Measurements from ENCODE around the gene SLC16A8.
"Not testable (repeated sequence)": the region's sequence is repeated elsewhere in the genome, so short reads cannot be mapped to it uniquely, and the experiment has no call there.

SLC16A8 gene

DNA sequence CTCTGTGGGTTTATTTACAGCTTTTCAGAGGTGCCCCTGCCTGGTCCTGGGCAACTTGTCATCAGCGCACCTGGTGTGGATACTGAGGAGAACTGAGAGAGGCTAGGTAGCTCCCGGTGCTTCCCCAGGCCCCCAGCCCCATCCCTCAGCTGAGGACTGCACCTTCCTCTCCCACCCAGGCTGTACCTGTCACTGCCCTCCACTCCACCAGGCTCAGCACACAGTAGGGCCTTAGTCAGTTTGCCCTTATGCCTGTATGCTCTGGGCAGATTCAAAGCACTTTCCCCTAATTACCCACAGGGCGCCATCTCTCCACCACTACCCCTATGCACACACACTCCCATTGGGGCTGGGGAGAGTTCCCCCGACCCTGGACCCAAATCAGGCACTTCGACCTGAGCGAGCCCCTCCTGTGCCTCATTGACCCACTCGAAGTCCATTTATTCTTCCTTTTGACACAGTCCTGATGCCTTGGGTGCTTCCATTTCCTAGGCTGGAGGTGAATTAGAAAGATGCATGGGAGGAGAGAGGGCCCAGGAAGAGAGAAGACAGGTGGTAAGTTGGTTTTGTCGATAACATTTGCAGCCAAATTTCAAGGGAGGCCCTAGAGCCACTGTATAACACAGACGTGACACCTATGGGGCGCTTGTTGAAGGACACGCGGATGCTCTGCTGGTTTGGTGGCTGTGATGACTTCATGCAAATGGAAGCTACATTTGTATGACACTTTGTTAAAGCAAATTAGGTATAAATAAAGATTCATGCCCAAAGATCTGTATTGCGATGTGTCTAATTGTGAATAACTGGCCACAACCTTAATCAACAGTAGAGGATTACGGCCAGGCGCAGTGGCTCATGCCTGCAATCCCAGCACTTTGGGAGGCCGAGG is 40.6 kb downstream of the SLC16A8 start:
- no peak for DNase-seq (ENCODE audit: low read depth in 3 of 3)

DNA sequence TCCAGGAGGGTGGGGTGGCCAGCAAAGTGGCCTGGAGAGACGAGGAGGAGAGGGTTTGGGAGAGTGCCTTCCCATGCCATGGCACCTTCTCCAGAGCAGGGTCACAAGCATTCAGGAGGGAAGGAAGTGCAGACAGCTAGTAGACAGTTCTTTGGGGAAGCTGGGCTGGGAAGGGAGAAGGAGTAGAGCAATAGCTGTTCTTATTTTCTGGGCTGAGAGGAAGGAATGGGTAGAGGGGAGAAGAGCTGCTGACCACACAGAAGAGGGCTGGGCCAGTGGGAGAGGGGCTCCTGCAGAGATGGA is 41.5 kb downstream of the SLC16A8 start:
- no peak for DNase-seq (ENCODE audit: low read depth in 3 of 3)

DNA sequence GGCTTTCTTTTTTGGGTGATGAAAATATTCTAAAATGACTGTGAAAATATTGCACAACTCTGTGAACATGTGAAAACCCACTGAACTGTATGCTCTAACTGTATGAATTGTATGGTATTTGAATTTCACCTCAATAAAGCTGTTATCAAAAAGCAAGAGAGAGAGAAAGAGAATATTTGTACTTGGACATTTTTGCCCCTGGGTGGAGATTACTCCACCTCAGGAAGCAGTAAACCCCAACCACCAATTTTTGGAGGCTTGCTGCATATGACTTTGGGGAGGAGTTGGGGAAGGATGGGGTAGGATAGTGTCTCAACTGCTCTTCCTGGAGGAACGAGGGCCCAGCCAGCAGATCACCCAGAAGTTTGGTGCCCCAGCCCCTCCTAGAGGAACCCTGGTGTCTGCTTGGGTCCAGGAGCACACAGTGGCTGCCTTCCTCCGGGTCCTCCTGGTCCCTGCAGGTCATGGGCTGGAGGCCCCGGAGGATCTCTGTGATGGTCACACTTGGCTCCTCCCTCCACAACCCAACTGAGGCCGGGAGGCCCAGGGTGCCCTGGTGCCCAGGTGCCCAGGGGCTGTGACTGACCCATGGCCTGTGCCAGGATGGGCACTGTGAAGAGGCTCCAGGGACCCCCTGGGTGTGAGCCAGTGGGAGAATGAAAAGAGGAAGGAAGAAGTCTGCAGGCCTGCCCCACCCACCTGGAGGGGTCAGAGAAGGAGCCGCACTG is 42.1 kb downstream of the SLC16A8 start:
- DNase-seq (ENCODE audit: low read depth in 3 of 3), result no peak

DNA sequence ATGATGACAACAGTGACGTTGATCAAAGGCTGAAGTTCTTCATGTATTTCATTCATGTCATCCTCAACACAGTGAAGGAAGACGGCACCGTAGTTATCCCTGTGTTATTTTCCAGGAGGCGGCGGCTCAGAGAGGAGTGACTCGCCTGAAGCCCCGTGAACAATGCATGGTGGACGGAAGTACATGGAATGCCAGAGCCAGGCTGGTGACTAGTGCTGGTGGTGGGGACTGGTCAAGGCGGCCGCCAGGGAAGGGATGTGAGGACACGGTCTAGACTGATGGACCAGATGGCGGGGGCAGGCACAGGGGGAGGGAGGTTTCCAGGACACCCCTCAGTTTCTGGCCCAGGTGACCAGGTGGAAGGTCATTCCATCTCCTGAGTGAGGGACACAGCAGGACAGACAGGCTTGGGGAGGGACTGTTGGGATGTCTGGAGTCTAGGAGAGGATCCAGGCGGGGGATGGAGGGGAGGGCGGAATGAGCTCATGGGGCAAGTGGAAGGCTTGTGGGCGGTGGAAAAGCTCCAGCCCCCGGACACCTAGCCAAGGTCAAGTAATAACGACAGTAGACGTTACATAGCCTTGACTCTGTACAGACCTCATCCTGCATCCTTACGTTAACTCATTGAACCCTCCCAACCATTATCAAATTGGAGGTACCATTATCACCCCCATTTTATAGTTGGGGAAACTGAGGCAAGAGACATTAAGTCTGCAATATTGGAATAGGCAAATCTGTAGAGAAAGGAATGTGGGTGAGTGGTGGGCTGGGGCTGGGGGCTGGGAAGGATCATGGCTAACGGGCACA is 42.8 kb downstream of the SLC16A8 start:
- DNase-seq (ENCODE audit: low read depth in 3 of 3), result no peak

DNA sequence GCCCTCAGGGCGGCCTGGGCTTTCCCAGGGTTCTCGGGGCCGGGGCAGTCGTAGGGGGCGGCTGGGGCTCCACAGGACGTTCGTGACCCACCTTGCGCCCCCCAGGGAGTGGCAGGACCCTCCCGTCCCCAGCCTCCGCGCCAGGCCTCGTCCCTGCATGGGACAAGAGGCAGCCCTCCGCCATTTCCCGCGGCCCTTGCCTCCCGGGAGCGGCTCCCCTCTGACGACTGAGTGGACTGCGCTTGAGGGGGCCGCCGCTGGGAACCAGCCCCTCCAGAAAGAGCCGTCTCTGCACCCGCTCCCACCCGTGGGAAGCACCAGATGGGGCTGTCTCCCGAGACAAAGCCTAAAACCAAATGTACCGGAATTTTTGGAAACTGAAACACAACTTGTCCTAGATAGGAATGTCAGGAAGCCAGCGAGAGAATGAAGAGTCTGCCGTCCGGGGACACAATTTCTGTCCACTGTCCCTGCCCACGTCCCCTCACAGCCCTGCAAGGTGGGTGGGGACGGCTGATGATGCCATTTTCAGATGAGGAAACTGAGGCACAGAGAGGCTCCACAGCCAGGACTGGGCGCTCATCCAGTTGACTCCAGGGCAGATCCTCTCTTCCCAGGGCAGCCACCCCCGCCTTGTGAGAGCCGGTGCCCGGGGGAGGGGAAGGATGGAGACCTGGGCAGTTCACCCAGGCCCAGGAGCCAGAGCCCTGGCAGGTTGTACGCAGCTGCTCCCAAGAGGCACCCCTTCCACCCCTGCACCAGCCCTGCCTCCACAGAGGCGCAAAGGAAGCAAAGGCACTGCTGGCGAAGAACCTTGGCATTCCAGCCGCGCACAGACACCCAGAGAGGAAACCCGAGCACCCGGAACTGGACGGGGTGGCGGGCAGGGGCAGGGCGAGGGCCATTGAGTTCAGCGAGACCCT is 44.8 kb downstream of the SLC16A8 start:
- DNase-seq (ENCODE audit: low read depth in 3 of 3), result no peak

DNA sequence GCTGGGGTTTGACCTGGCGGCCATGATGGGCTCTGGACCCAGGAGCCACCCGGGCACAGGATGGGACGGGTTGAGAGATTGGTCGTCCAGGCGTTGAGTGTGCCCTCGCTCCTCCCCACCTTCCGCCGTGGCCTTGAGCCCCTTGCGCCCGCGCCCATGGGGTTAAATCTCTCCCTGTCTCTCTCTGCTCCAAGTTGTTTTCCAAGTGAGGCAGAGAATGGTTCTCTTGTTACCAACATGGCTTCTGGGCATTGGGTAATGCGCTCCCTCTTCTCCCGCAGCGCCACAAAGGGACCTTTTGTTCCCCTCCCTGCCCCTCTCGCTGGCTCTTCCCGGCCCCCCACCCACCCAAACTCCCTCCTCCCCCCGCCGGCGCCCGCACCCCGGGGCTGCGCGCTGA is 45.6 kb downstream of the SLC16A8 start:
- DNase-seq (ENCODE audit: low read depth in 3 of 3), result no peak

DNA sequence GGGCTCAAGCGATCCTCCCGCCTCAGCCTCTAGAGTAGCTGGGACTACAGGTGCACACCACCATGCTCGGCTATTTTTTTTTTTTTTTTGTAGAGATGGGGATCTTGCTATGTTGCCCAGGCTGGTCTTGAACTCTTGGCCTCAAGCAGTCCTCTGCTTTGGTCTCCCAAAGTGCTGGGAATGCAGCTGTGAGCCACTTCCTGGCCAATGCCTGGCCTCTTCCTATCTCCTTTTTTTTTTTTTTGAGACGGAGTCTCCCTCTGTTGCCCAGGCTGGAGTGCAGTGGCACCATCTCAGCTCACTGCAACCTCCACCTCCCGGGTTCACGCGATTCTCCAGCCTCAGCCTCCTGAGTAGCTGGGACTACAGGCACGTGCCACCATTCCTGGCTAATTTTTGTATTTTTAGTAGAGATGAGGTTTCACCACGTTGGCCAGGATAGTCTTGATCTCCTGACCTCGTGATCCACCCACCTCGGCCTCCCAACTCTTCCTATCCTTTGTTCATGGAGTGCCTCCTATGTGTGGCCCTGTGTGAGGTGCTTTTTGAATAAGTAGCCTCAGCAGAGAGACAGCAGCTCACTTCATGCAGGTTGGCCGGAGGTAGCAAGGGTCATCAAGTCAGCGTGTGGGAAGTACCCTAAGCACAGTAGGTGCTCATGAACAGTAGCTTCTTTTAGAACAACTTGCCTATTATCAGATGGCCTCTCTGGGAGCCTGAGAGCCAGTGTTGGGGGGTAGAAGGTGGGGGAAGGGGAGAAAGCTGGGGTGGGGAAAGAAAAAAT is 46.4 kb downstream of the SLC16A8 start:
- not testable (repeated sequence) for DNase-seq (ENCODE audit: low read depth in 3 of 3)

DNA sequence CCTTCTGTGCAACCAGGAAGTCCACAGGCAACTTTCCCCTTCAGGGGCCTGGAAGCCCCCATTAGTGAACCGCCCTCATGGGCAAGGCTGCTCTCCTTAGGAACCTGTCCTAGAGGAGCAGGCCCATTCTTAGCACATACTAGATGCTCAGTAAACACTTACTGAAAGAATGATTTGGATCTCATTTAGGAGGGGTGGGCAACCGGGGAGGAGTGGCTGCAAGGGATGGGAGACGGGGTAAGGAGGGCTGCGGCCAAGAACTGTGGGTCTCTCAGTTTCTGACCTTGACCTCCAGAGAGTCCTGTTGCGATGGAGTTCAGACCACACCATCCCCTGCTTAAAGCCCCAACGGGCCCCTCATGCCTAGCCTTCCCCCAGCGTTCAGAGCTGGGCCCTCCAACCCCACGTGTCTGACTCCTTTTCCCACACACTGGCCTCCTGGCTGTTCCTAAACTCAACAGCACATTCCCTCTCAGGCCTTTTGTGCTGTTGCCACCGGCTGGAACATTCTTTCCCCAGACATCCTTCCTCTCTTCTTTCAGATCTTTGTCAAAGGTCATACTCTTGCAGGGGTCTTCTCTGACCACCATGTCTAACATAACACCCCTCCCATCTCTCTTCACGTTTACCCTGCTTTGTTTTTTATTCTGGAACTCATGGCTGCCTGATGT is 47.5 kb downstream of the SLC16A8 start:
- DNase-seq (ENCODE audit: low read depth in 3 of 3), result no peak

DNA sequence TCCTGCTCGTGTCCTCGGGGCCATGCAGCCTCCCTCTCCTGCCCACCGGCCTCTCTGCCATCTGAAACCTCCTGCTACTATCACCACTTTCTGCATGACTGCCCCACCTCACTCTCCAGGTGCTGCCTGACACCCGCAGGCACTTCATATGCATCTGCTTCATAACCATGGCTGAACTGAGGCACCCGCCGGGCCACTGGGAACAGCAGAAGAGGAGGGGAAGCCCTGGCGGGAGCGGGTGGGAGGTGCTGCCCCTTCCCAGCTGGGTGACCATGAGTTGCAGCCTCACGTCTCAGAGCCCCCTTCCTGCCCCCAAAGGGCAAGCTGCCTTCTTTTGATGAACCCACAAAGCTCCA is 48.5 kb downstream of the SLC16A8 start:
- DNase-seq (ENCODE audit: low read depth in 3 of 3), result no peak

DNA sequence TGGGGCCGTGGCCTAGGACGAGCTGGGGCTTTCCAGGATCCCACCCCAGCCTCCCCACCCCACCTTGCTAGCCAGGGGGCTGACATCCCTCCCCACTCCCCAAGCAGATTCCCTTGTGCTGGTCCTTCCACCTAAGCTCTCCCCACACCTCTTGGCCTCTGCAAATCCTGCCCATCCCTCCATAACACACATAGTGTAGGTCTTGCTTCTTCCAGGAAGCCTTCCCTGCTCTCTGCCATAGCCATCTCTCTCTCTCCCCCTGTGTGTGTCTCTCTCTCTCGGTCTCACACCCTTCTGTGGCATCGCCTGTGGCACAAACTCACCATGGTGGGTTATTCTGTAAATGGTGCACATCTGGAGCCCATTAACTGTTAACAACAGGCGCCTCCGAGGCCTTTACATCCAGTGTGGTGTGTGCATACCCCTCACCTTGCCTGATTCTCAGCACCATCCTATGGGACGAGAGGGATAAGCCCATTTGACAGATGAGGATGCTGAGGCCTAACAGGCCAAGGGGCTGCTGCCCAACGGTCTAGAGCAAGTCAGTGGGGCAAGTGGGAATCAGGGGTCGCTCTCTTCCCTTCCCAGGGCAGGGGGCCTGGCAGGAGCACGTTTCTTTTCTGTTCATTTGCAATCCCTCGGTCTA is 49.0 kb downstream of the SLC16A8 start:
- DNase-seq (ENCODE audit: low read depth in 3 of 3), result no peak

DNA sequence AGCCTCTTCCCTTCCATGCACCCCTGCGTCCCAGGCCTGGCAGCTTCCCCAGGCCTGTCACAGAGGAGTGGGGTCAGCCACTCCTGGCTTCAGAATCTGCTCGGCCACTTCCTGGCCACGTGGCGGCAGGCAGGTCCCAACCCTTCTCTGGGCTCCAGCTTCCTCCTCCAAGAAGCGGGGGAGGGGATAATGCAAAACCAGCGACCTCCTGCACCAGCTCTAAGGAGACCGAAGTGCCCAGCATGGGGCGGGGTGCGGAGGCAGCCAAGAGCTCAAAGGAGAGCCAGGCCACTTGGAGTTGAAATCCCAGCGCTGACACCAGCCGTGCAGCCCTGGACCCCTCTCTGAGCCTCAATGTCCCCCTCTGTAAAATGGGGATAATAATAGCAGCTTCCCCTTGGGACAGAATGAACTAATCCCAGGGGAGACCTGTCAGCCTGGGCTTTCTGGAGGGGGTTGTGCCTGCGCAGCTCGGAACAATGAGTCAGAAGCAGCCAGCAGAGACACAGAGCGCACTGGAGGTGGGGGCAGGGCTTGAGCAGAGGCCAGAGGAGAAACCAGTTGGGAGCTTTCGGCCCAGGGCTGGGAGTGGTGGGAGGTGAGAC is 49.6 kb downstream of the SLC16A8 start:
- no peak for DNase-seq (ENCODE audit: low read depth in 3 of 3)

DNA sequence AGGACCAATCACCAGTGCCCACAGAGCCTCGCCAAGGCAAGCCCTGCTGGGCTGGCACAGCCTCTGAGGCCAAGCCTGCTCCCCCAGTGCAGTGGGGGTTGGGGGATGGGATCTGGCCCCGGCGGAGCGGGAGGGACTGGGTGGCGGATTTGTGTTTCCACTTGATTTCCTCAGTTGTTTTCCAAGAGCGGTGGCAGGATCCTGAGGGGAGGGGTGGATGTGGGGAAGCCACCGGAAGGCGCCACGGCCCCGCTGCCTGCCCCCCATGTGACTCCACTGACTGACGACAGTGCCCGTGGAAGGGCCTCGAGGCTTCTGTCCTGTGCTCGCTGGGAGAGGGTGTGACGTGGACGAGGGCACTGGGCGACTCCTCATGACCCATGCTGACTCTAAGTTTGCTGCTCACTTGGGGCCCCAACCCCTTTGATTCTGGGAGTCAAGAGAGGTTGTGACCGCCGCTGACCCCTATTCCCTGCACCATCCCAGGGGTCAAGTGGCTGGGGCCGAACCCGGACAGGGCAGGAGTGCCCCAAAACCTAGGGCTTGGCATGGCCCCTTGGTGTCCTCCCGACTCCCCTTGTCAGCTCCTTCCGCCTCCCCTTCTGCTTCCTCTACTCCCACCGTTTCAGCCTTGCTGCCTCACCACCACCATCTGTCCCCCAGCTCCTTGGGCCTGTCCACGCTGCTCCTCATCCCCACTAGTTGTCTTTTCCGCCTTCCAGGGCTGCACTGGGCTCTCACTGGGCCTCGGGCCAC is 50.3 kb downstream of the SLC16A8 start:
- no peak for DNase-seq (ENCODE audit: low read depth in 3 of 3)

DNA sequence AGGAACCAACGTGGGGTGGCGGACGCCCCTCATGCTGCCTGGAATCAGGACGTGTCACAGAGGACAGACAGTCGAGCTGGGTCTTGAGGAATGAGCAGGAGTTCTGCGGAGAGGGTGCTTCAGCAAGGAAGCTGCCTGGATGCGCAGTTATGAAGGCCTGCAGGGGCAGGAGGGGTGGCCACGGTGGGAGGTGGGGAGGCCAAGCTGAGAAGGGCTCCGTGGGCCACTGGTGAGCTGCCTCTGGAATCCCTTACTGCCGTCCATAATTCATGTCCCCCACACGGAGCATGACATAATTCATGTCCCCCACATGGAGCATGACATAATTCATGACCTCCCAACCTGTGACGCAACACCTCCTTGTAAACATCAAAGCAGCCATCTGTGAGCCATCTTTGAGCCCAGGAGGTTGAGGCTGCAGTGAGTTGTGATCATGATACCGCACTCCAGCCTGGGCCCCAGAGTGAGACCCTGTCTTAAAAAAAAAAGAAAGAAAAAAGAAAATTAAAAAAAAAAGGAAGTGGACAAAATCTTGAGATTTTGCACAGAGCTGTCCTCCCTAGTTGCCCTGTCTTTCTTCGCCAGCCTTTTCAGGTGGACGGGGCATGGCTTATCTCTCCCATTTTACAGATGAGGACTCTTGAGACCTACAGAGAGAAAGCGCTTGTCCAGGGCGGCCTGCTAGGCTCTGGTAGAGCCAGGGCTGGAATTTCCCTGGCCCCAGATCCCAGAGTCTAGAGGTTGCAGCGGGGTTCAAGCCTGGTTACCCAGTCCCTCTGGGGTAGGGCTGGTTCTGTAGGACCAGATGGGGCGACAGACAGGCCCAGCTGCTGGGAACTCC is 51.1 kb downstream of the SLC16A8 start:
- no peak for DNase-seq (ENCODE audit: low read depth in 3 of 3)

DNA sequence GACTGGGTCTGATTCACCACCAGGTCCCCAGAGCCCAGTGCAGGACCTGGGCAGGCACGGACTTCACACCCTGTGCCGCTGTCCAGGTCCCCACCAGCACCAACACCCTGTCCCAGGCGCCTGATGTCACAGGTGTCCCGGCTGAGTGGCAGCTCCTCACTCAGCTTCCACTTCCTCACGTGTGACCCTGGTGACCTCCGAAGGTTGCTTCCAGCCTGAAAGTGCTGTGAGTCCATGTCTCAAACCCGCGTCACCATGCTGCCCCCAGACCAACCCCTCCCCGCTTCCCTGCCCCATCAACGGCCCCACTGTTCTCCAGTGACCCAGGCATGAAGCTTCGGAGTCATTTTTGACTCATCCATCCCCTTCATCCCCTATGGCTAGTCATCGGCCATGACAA is 52.5 kb downstream of the SLC16A8 start:
- DNase-seq (ENCODE audit: low read depth in 3 of 3), result no peak

DNA sequence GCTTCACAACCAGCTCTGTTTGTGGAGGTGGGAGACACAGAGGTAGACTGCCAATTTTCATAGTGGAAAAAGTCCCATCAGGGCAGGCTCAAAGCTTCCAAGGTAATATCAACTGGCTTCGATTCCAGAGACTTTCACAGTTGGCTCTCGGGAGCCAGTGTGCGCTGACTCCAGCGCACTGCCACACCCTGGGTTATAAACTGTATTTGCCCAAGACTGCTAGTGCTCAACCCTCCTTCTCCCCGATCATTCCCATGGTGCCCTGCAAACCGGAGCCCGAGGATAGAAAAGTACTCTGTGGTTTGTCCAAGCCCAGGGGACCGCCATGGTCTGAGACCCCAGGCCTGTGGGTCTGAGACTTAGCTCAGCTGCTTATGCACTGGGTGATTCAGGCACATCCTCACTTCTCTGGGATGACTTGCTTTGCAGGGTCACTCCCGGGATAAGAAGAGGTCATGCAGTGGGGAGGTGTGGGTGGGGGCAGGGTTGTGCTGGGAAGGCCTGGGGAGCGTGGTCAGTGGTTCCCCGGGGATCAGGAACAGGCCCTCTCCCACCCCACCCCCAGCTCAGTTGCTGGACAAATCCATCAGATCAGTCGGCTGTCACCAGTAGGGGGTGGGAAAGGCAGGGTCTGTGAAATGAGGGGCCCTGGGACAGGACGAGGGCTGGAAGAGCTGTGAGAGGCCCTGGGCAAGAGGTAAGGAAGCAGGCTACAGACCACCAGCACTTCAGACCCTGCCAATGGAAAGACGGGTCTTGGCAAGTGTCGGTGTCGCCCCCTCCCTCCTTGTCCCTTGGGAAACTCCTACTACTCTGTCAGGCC is 53.5 kb downstream of the SLC16A8 start:
- no peak for DNase-seq (ENCODE audit: low read depth in 3 of 3)

DNA sequence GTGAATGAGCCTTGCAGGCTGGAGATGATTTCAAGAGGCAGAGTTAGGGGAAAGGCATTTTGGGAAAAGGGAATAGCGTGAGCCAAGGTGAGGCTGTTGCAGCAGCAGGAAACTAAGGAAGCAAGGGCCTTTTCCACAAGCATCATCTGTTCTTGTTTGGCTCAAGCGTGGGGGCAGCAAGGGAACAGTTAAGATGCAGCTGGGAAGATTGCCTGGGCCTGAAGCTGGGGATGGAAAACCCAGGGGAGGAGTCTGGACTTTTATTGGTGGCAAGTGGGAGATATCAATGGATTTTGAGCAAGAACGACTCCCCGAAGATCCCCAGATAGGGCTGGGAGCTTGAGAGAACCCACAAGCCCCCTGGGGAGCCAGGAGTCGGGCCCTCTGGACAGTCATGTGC is 54.1 kb downstream of the SLC16A8 start:
- no peak for DNase-seq (ENCODE audit: low read depth in 3 of 3)

DNA sequence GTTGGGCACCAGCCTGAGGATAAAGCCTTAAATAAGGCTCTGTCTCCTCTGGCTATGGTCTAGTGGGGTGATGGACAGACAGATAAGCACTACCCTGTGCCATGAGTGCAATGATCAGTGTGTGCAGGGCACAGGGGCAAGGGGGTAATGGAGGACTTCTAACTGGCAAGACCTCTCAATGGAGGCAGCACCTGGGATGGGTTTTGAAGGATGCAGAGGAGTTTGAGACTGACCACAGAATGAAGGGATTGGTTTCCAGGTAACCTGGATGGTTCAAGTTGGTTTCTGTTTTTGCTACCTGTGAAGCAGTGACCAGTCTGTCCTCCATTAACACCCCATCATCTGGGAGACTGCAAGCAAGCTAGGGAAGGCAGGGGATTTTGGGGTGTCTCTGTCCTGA is 54.6 kb downstream of the SLC16A8 start:
- DNase-seq (ENCODE audit: low read depth in 3 of 3), result no peak

All from stimulated activated CD4-positive, alpha-beta T cell treated with anti-CD3 and anti-CD28 coated beads, TNF-alpha, amount 100 ng/mL, for 4 hours (primary cell).